M059J (cell line): ENCODE measurements around the gene SLC6A20. TPM values are rescaled to one million over a fixed set of nuclear protein-coding genes. Genes with fewer than 3 reads are reported as not detected.

Experiments
- DNase-seq: peaks from one replicate; pipeline ENCODE4 v3.0.0-alpha.2; 2012; ENCODE audit warnings: low read depth
- total RNA-seq: library from RNA; depleted of rRNA; stranded (reverse); fragments of >200 nt; shearing (Covaris generic); gene quantifications from 2 replicates; pipeline ENCODE4 v1.2.3, GENCODE V29; 2014

Gene SLC6A20
- total RNA-seq, 1 experiment from 2014 or later, result 1.7 TPM

- no peak for DNase-seq
Observed at GRCh38 chr3:45778761-45779201, 17.6 kb downstream of the SLC6A20 start.

DNA sequence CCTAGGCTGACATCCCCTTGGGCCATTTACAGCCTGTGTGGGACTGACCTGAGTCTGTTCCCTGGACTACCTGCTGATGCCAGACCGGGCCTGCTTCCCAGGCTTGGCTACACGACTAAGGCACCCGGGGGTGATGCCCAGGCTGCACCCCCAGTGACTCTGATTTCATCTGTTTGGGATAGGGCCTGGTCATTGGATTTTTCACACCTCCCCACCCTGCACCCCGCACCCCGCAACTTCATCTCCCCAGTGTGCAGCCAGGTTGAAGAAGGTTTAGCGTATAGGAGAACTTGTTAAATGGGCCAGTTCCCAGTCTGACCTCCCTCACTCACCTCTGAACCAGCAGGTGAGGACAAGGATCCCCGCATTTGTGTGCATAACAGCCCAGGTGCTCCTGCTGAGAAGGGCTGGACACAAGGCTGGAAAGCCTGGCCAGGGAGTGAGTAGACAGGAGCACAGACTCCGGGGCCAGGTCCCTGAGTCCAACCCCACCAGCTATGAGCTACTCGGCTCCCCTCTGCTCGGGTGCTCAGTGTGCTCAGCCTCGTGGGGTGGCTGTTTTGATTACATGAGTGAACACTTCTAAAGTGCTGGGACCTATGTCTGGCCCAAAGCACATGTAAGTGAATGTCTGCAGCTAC lies 18.5 kb downstream of the SLC6A20 start:
- no peak for DNase-seq

- no peak for DNase-seq
Observed at GRCh38 chr3:45777111-45777745, 19.1 kb downstream of the SLC6A20 start.

GRCh38 chr3:45776611-45777010 lies 19.7 kb downstream of the SLC6A20 start:
- DNase-seq, result no peak

- no peak for DNase-seq
Observed at GRCh38 chr3:45776301-45776595, 20.1 kb downstream of the SLC6A20 start.

DNA sequence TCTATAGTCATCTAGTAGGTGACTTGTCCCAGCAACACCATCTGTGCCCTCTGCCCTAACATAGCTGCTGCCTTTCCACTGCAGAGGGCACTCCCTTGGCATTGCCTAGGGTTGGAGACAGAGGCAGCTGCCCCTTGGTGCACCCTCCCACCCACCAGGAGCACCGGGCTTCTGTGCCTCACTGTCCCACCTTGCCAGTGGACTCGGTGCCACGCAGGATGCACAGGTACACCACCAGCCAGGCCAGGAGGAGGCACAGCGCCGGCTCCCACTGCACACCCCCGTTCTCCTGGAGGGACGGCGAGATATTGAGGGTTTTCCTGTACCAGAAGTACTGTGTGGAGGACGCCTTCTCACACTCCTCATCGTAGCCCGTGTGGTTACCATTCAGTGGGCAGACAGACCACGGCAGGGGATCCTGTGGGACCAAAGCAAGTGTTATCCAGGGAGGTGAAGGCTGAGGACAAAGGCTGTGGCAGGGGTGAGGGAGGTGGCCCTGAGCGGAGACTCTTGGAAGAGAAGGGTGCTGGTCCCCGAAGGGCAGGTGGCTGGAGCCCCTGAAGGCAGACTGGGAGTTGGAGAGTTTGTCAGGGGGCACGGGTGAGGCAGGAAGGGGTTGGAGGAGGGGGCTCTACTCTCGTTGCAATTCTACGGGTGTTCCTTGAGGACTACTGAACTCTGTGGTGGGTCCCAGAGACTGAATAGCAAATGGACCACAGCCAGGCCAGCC lies 20.6 kb downstream of the SLC6A20 start:
- DNase-seq, result no peak

GRCh38 chr3:45774581-45775521 lies 21.5 kb downstream of the SLC6A20 start:
- no peak for DNase-seq

GRCh38 chr3:45773714-45774449 lies 22.5 kb downstream of the SLC6A20 start:
- no peak for DNase-seq

GRCh38 chr3:45773072-45773471 lies 23.3 kb downstream of the SLC6A20 start:
- DNase-seq, result no peak

- DNase-seq, result no peak
Observed at GRCh38 chr3:45772341-45773035, 23.8 kb downstream of the SLC6A20 start.

GRCh38 chr3:45771831-45772230 lies 24.5 kb downstream of the SLC6A20 start:
- DNase-seq, result no peak

DNA sequence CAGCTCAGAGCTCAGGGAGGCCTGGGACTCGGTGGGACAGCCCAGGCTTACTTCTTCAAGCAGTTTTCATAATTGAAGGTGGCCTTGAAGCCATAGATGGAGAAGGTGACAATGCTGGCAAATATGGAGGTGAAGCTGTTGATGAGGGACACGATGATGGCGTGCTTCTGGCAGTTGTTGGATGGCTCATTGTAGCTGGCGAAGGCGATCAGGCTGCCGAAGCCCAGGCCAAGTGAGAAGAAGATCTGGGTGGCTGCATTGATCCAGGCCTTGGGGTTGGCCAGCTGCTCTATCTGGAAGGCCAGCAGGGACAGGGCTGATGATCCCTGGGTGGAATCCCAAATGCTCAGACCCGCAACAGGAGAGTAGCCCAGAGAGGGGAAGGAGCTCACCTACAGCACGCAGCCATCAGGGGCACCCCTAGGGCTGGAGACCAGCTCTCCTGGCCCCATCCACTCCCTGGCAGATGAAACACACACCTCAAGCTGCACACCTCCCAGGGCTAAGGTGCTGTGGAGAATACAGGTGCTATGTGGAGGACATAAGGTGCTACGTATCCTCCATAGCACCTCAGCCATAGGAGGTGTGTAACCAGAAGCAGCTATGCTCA lies 25.1 kb downstream of the SLC6A20 start:
- no peak for DNase-seq

- no peak for DNase-seq
Observed at GRCh38 chr3:45765958-45766357, 30.4 kb downstream of the SLC6A20 start.

DNA sequence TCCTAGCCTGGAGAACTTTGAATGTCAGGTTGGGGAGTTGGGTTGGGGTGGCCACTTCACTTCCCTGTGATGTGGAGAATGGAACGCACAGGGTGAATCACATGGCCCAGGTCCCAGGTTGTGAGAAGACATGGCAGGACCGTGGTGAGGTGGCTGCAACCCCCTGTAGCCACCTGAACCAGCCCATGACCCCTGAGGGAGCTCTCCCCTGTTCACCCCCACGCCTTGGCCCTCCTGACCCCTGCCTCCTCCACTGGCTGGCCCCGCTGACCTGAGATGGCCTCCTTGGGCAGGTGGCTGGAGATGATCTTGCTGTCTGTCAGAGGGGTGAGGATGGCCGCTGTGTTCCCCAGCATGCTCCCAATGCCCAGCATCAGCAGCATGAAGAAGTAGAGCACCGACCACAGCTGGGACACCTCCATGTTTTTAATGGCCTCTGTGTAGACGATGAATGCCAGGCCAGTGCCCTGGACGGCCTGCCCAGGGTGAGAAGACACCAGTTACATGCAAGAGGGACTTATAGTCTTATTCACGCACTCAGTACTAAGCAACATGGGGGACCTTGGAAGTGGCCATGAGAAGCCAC lies 31.0 kb downstream of the SLC6A20 start:
- DNase-seq, result no peak

DNA sequence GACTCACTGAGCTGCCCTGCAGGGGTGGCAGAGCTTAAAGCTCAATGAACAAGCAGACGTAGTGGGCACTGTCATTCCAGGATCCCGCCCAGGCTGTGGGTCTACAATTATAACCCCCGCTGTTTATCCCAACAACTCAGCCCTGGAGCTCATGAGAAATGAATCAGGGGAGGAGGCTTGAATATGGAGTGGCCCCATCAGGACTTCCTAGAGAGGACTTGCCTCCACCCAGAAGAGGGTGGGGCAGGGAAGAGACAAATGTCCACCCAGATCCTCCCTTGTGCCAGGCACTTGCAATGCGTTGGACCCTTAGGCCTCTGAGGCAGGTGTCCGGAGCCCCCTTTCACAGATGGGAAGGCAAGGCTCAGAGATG lies 33.0 kb downstream of the SLC6A20 start:
- no peak for DNase-seq

DNA sequence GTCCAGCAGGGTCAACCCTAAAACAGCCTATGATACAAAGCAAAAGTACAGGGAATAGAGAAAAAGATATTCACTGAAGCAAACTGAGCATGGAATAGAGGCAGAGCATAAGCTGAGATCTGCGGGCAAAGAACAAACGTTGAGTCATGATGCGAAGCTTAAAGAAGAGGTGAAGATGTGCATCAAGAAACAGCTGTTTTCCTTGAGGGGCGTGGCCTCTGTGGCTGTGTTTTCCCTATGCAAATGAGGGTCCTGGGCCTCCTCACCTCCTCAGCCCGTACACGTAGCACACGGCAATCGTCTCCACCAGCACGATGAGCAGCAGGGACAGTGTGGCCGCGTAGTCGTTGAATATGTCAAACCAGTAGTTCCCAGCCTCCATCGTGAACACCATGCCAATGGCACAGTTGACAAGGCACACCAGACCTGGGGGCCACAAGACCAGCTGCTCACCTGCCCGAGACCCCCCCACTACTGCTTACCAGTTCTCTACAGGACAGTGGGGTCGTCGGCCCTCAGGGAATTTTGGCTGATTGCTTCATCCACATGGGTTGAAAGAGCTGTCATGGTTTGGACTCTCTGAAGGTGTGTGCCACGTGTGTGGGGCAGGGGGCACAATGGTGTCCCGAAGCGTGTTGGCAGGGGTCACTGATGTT lies 33.6 kb downstream of the SLC6A20 start:
- no peak for DNase-seq

- DNase-seq, result no peak
Observed at GRCh38 chr3:45761831-45762230, 34.5 kb downstream of the SLC6A20 start.

- peak; percentile 45 for DNase-seq
Observed at GRCh38 chr3:45760878-45761711, 35.2 kb downstream of the SLC6A20 start.

GRCh38 chr3:45759851-45760250 lies 36.5 kb downstream of the SLC6A20 start:
- DNase-seq, result no peak
